Measurements from ENCODE around the gene EVI5L. TPM values are rescaled to one million over a fixed set of nuclear protein-coding genes. Genes with fewer than 3 reads are reported as not detected.
A peak's percentile ranks its signal among the peaks of the same experiment; 100 is the strongest.

The EVI5L gene
- total and polyA plus RNA-seq, 2 of the 13 experiments (the other 11 are each of a cell fraction or from before 2014, with no cell fraction given) = 1.7 to 2.4 TPM

GRCh38 chr19:7868671-7869452 lies 38.8 kb downstream of the EVI5L start (continued):
- TF ChIP-seq THAP9 (CRISPR knock-in tag; IDR thresholded peaks at IDR 0.05; ENCODE audit: borderline replicate concordance) = 0 out of 2 replicates have a peak, but pooled peaks have one; percentile 13
- no peak for TF ChIP-seq ATRX (CRISPR knock-in tag; IDR thresholded peaks at IDR 0.05; ENCODE audit: borderline replicate concordance)
- TF ChIP-seq NONO (IDR thresholded peaks at IDR 0.05) = no peak
- TF ChIP-seq NONO (CRISPR knock-in tag; conservative IDR thresholded peaks at IDR 0.05) = peak; percentile 22; the same call in 1 of the 2 replicates
- TF ChIP-seq ZNF776 (CRISPR knock-in tag; IDR thresholded peaks at IDR 0.05) = peak; percentile 58
- TF ChIP-seq FOSL2 (CRISPR knock-in tag; IDR thresholded peaks at IDR 0.05) = no peak
- TF ChIP-seq ZNF574 (CRISPR knock-in tag; IDR thresholded peaks at IDR 0.05) = peak; percentile 74
- TF ChIP-seq ZBTB7A (CRISPR knock-in tag; IDR thresholded peaks at IDR 0.05) = 0 out of 2 replicates have a peak, but pooled peaks have one; percentile 41
- TF ChIP-seq SKI (IDR thresholded peaks at IDR 0.05; ENCODE audit: partially characterized antibody) = peak; percentile 49
